ENCODE data around the gene WFIKKN2.

DNA sequence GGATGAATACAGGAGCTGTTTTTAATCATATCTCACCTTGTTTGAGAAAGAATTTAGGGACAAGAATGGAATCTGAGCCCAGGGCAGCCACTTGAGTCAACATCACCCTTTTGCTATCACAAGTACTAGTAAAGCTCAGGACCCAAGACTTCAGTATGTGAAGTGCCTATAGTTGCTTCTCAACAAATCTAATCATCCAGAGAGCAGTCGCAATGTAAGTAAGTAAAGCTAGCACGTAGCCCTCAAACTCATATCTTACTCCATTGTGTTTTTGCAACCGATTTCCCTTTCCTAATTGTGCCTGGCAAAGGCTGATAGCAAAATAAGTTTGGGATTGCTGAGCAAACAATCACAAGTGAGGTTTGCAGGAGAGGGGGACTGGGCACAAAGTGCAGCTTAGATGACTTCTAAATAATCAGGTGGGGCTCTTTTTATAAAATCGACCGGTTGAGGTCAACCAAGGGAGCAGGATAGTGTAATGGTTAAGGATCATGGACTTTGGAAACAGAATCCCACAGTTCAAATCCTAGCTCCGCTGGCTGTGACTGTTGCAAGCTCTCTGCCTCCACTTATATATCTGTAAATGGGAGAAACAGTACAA lies 17.7 kb downstream of the WFIKKN2 start:
- TF ChIP-seq, protein P1, sequence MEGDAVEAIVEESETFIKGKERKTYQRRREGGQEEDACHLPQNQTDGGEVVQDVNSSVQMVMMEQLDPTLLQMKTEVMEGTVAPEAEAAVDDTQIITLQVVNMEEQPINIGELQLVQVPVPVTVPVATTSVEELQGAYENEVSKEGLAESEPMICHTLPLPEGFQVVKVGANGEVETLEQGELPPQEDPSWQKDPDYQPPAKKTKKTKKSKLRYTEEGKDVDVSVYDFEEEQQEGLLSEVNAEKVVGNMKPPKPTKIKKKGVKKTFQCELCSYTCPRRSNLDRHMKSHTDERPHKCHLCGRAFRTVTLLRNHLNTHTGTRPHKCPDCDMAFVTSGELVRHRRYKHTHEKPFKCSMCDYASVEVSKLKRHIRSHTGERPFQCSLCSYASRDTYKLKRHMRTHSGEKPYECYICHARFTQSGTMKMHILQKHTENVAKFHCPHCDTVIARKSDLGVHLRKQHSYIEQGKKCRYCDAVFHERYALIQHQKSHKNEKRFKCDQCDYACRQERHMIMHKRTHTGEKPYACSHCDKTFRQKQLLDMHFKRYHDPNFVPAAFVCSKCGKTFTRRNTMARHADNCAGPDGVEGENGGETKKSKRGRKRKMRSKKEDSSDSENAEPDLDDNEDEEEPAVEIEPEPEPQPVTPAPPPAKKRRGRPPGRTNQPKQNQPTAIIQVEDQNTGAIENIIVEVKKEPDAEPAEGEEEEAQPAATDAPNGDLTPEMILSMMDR (IDR thresholded peaks at IDR 0.05; ENCODE audit: low read length), result no peak
- no peak for TF ChIP-seq EZH2 (IDR thresholded peaks at IDR 0.05; ENCODE audit: borderline replicate concordance, low read length)

Data from OCI-LY1 (cell line).